NCI-H2171 (cell line): ENCODE measurements around the gene APBB2.
"Not testable (repeated sequence)": the region's sequence is repeated elsewhere in the genome, so short reads cannot be mapped to it uniquely, and the experiment has no call there.

Source experiments
- DNase-seq: peaks from one replicate; lab custom pipeline; 2025; lab: John Stamatoyannopoulos, UW

APBB2 gene

DNA sequence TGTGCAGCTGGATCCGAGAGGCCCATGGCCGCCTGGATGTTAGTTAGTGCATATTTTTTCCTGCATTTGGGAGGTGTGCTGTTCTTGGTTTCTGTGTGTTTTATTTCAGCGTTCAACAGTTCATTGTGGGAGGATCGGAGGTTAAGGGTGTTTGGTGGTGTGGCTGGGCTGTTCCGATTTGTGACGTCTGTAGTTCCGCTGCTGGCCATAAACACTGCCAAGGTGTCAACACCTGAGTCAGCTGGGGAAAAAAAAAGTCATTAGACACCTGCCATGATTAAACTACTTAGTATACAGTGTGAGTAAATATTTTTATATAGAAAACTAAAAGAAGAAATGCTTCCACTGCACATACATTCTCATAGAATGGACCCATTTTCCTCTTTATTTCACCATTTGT is 200.2 kb downstream of the APBB2 start:
- DNase-seq = no peak

DNA sequence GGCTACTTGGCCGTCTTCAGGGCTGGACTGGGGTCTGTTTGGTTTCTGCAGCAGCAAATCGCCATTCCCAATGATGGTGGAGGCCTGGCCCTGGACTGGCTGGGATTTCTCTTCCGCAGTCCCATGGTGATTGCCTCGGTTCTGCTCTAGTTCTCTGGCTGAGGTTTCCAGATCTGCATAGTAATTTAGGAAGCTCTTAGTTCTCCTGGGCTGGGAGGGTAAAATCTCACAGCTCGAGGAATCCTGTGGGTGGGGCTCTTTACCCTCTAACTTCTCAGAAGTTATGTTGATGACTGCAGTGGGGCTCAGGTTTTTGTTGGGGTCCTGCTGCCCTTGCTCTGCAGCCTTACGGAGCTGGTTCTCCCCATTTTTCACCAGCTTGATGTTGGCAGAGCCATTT is 200.6 kb downstream of the APBB2 start:
- no peak for DNase-seq

DNA sequence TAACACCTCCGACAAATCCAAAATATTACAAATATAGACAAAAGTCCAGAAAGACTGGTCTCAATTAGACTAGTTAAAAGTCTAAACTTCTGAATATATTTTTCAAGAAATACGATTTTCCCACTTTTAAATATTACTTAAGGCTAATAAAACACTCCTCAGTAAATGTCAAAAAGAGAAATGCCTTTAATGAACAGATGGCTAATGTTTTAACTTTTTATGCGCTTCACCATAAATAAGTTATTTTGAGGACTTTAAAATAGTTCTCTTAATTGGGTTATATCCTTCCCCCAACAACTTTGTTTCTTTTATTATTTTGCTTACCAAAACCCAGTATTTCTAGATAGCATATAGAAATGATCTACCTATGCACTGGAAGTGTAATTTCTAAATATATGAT is 201.4 kb downstream of the APBB2 start:
- DNase-seq = no peak

DNA sequence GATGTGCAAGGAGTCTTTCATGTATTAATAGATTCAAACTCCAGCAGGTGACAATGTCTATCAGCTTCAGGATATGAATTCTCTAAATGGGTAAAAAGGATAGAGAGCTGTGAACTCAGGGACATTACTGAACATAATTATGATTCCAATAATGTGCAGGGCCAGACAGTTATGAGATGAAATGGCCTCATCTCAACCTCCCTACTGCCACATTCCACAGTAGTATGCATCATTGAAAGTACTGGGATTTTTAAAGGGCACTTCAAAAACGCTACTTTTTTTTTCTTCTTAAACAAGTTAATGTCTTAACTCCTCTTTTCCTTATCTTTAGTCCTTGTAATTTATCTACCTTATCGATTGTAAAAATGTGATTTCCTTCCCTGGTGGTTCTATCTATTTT is 202.0 kb downstream of the APBB2 start:
- DNase-seq = no peak

DNA sequence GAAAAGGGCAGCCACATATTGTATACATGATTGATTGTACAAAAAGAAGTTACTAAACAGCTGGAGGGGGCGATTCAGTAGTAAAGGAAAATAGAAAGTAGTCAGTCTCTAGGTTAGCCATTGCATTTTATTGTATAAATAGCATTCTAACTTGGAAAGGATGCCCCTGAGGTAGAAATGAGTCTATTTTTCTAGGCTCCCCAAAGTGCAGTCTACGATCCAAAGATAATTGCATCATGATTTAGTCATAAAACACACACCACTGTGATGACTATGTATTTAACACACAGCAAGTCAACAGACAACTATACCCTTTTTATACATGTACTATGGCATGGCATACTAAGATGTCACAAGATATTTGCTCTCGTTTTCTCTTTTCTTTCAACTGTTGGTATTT is 204.9 kb downstream of the APBB2 start:
- DNase-seq = no peak

DNA sequence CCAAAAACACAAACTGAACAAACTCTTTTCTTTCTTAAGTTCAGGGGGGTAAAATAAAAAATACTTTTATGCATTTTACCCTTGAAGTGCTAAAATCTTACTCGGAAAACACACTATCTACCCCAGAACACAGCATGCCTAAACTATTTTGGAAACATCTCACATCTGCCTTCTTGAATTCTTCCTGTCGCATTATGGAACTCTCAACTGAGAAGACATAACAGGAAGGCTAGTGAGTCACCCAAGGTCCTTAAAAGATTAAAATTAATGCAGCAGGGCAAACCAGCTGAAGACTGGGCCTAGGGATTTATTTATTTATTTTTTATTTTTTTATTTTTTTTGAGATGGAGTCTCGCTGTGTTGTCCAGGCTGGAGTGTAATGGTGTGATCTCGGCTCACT is 208.2 kb downstream of the APBB2 start:
- DNase-seq = no peak

DNA sequence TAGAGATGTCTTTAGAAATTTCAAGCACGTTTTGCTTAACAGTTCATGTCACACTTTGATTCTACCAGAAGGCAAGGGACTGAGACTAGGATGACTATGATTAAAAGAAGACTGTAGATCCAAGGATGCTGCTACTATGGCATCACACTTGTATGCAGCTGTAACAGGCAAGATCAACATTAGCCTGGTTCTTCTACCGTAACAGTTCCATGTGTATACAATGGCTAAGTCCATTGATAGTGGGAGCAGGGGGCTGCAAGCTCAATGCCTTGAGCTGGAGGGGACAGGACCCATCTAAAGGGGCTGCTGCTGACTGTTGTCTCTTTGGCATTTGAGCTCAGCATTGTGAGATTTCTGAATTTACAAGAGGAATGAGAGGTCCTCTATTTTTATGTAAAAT is 212.0 kb downstream of the APBB2 start:
- no peak for DNase-seq

DNA sequence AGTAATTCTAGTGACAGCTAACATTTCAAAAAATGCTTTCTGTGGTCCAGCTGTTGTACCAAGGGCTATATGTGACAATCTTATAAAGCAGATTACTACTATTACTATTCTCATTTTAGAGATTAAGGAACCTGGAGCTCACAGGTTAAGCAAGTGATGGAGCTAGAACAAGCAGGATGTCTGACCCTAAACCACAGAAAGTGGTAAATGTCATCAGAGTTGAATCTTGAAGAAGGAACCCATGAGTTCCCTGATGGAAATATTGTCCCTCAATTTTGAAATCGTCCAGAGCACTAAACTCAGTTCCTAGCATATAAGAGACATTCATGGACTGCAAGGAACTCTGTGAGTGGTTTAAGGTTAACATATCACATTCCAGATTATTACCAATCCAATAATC is 214.0 kb downstream of the APBB2 start:
- DNase-seq = no peak

DNA sequence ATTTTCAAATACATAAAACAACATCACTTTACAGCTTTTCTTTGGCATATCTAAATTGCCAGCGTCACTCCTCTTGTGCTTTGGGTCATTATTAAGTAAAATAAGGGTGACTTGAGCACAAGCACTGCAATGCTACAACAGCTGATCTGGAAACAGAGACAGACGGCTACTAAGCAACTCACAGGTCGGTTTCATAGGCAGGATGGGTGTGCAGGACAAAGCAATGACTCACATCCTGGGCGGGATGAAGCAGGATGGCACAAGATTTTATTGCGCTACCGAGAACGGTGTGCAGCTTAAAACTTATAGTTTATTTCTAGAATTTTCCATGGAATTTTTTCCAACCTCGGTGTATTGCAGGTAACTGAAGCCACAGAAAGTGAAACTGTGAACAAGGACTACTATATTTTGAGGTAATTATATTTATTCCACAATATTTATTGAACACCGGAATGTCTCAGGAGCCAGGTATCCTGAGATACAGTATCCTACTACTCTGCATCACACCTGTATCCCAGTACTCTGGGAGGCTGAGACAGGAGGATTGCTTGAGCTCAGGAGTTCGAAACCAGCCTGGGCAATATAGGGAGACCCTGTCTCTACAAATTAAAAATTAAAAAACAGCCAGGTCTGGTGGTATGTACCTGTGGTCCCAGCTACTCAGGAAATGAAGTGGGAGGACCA is 215.5 kb downstream of the APBB2 start:
- no peak for DNase-seq

DNA sequence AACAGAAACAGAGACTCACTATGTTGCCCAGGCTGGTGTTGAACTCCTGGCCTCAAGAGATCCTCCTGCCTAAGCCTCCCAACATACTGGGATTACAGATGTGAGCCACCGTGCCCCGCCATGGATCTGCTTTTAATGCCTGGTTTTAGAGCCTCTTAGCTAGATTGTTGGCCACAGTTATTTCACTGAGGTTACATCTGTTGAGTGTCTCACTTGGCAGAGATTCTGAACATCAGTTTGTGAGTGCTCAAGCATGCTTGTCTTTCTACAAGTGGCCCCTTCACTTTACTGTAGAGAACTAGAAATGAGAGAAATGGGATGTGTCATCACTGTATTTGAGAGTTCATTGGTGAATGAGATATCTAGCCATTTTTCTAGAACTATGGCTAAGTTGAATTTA is 218.5 kb downstream of the APBB2 start:
- no peak for DNase-seq

DNA sequence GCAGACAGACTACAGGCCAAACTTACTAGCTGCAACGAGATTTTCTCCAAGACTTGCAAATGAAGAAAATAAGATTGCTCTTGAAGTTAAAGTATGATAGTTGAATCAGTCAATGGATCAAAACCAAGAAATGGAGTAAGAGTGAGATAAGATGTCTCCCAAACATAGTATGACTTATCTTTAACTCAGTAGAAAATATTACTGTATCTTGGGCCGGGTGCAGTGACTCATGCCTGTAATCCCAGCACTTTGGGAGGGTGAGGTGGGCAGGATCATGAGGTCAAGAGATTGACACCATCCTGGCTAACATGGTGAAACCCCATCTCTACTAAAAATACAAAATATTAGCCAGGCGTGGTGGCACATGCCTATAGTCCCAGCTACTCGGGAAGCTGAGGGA is 220.0 kb downstream of the APBB2 start:
- DNase-seq = not testable (repeated sequence)

DNA sequence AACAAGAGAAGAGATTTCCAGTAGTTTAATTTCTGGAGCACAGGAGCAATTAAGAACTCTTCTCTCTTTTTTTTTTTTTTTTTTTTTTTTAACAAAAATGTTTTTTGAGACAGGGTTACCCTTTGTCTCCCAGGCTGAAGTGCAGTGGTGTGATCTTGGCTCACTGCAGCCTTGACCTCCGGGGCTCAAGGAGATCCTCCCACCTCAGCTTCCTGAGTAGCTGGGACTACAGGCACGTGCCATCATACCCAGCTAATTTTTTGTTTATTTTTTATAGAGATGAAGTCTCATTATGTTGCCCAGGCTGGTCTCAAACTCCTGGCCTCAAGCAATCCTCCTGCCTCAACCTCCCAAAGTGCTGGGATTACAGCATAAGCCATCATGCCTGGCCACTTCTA is 221.0 kb downstream of the APBB2 start:
- DNase-seq = not testable (repeated sequence)

DNA sequence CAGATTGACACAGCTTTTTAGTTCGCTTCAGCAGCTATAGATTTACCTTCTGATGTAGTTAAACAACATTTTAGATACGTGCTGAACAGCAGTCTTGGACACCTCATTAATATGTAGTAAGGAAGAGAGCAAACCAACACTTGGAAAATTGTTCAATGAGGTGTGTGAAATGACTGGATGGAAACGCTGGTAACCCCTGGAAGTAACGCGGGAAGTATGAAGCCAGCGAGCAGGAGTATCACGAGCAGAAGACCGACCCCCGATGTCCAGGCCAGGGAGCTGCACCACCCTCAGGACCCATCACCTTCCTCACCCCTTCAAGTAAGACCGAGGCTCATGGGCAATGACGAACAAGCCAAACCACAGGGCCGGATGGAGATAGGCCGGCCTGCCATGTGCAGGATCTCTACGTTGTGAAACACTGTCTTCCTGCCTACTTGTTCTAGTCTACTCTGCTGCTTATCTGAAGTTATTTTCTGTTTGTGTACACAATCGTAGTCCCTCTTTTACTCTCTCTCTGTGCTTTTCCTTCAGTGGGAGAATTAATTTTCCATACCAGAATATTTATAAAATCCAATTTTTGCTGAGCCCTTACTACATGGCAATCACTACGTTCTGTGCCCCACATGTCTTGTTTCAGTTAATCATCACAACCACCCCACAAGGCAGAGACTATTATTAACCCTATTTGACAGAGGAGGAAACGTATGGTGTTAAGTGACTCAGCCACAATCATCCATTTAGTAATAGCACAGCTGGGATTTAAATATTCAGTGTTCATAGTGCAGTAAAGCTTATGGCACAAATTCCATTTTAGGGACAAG is 221.7 kb downstream of the APBB2 start:
- DNase-seq = no peak

DNA sequence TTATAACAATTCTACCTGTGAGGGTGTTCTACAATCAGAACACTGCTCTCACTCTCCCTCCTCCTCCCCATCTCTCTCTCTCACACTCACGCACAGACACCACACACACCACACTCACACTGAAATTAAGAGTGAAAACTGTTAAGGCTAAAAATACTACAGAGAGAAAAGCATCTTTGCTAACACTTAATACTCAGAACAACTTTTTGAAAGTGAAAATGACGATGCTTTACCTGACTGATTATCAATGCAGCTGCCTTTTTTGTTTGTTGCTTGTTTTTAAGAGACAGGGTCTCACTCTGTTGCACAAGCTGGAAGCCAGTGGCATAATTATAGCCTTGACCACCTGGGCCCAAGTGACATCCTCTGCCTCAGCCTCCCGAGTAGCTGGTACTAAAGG is 222.4 kb downstream of the APBB2 start:
- DNase-seq = no peak

DNA sequence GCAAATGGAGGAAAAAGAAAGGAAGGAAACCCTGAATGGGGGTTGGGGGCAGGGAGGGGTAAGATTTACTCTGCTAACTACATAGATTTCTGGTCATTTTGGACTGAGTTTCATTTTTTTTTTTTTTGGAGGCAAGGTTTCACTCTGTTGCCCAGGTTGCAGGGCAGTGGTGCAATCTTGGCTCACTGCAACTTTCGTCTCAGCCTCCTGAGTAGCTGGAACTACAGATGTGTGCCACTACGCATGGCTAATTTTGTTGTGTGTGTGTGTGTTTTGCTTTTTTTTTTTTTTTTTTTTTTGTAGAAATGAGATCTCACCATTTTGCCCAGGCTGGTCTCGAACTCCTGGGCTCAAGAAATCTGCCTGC is 223.5 kb downstream of the APBB2 start:
- no peak for DNase-seq

DNA sequence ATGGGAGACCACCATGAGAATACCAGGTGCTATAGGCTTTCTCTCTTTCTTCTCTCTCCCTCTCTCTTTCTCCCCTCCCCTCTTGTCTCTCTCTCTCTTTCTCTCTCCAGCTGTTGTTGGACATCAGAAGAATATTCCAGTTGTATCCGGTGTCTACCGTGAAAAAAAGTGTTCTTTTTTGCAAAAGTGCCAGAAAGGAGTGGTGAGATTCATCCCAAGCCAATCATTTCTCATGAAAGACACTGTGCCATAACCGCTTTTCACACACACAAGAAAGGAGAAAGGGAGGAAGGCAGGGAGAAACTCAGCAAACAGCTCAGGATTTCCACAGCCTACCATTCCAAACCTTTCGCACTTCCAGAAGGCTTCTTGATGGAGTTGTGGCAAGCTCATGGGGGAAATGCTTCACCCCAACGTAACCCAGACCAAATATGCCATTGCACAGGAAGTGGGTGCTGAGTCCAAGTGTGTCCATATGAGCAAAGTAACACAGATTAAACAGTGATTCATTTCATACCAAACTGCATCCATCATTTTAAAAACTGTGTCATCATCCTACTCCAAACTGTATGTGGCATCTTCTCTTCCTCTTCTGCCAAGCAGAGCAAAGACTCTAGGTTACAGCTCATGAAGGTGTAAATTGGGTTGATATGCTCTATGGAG is 224.0 kb downstream of the APBB2 start:
- no peak for DNase-seq

DNA sequence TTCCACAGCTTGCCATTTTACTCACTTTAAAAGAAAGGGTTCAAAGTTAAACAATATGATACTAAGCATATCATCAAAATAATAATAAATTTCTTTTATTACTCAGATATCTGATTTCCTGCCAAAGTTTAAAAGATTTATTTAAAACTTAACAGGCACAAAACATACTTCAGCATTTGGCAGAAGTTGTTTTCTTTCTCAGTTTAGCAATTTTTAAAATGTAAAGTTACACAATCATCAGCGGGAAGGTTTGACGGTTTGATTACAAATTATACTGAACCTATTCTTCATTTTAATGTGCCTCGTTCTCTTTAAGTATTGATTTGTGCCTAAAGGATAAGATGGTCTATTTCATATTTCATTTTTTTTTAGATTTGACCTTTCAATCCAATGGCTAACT is 227.2 kb downstream of the APBB2 start:
- DNase-seq = no peak

DNA sequence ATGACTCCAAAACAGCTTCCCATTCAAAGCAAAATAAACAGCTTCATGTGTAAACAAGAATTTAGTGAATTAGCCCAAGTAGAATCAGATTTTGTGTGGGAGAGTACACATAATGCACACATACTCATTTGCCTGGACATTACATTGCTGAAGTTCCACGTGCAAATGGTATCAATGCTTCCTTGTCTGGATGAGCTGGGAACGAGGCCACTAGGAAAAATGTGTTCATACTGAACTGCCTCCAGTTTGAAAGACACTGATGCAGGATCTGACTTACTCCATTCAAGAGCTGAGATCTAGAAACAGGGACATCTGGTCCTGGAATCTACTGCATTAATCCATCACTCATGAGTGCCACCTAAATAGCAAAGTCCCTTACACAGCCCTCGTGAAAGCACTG is 228.0 kb downstream of the APBB2 start:
- no peak for DNase-seq

DNA sequence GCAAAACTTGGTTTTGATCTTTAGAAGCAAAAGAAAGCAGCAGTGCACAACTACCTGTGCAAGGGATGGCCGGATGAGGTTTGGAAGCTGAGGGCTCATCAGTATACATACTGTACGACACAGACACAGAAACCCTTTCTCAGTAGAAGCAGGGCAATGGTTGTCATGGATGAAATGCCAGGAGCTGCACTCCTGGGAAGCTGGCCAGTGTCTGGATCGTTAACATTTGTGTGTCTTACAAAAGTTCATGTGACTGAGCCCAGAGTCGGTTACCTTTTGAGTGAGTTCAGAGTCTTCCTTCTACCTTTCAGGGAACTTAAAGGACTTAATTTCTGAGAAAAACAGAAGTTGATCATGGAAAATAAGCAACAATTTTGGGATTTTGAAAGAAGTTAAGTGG is 230.3 kb downstream of the APBB2 start:
- no peak for DNase-seq

DNA sequence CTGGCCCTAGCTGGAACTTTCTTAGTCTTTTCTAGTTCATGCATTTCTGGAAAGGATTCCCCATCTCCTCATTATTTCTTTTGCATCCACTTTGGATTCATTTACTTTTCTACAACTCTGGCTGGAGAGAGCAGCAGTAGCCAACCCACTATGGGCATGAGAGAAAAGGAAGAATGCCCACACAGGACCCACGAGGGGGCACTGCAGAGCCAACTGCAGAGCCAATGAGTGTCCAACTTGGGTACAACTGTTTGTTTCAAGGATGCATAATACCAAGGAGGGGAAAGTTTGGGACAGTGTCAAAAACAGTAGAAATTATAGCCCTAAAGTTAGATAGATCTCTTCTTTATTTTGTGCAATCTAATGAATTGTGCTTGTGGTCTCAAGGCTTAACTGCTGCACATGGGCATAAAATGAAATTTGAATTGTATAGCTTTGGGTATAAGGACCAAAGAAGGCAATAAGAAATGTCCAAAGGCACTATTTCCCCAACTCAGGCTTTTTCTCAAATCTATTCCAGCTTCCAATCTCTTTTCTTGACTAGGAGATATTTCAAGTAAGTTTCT is 233.9 kb downstream of the APBB2 start:
- no peak for DNase-seq

DNA sequence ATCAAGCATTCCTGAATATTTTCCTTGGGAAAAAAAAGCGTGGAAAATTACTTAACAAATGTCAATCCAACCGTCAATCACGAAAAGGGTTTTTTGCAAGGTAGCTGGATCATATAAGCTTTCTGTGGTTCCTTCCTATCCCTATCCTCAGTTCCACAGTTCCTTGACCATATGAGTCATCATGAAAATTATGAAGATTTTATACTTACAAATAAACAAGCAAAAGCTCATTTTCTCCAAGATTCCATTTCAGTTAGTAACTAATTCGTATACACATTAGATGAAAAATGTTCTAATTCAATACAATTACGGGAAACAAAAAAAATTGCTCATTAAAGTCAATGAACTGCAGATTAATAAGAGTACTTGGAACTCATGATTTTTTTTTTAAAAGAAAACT is 235.8 kb downstream of the APBB2 start:
- DNase-seq = no peak

DNA sequence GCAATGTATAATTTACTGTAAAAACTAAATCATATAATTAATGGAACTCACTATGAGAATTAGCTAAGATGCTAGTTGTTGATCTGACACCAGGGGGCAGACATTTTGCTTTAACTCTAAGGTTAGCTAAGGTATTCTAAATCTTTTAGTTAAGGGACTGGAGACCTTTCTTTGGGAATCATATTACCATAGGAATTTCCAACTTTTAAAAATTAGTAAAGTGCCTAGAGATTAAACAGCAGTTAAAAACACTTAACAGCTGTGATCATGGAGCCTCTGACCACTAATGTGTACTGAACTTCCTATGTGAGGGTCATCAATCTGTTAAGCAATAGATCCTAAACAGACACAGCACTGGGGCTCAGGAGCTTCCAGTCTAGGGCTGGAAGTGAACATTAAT is 238.0 kb downstream of the APBB2 start:
- peak; percentile 0 for DNase-seq

DNA sequence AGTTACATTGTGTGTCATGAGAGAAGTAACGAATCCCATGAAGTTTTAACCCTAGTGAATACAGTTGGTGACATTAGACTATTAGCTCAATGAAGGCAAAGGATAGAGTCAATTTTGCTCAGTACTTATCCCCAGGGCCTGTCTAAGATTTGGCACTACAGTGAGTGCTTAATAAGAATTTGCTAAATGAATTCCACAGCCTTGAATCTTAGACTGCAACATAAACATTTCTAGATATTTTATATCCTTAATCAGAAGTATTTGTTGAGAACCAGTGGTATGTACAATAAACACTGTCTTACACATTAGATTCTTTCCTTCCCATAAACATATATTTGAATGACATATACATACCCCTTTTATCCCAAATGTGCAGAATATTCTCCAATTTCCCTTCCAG is 241.6 kb downstream of the APBB2 start:
- no peak for DNase-seq
